HUDEP-2 (cell line): ENCODE measurements around the gene C13orf46.
"Not testable (repeated sequence)": the region's sequence is repeated elsewhere in the genome, so short reads cannot be mapped to it uniquely, and the experiment has no call there.

ENCODE experiments used
- DNase-seq, 76 experiments: peaks; one replicate each; lab custom pipeline; 2025; ENCODE audit not compliant: unreplicated experiment in 76 of 76; lab: John Stamatoyannopoulos, UW

The C13orf46 gene

DNA sequence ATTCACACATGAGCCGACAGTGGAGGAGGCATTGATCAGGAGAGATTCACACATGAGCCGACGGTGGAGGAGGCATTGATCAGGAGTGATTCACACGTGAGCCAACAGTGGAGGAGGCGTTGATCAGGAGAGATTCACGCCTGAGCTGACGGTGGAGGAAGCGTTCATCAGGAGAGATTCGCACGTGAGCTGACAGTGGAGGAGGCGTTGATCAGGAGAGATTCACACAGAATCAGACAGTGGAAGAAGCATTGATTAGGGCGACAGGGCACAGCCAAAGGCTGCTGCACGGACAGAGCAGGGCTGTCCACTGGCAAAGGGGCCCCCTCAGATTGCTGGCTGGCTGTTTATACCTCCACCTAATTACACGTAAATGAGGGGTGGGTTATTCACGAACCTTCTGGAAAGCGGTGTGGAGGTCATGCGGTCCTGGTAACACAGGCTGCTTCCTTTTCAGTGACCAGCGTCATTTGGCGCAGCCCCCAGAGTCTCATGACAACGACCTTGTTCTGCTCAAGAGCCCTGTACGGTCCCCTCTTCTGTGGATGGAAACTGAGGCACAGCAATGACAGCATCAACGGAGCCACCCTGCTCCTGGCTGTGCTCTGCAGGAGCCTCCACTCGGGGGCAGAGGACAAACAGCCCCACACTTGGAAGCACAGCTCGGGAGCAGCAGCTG, 59.4 kb downstream of the C13orf46 start:
- DNase-seq, result no peak

DNA sequence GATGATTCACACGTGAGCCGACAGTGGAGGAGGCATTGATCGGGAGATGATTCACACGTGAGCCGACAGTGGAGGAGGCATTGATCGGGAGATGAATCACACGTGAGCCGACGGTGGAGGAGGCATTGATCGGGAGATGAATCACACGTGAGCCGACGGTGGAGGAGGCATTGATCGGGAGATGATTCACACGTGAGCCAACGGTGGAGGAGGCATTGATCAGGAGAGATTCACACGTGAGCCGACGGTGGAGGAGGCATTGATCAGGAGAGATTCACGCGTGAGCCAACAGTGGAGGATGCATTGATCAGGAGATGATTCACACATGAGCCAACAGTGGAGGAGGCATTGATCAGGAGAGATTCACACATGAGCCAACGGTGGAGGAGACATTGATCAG, 60.0 kb downstream of the C13orf46 start:
- DNase-seq, result not testable (repeated sequence)

DNA sequence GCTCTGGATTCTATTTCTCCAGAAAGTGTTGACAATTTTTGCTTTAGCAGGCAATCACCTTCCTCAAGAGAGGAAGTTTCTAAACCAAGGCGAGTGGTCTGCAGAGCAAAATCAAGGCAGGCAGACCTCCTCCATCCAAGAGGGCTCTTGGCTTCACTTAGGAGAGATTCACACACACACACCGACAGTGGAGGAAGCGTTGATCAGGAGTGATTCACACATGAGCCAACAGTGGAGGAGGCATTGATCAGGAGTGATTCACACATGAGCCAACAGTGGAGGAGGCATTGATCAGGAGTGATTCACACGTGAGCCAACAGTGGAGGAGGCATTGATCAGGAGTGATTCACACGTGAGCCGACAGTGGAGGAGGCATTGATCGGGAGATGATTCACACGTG, 60.5 kb downstream of the C13orf46 start:
- not testable (repeated sequence) for DNase-seq

DNA sequence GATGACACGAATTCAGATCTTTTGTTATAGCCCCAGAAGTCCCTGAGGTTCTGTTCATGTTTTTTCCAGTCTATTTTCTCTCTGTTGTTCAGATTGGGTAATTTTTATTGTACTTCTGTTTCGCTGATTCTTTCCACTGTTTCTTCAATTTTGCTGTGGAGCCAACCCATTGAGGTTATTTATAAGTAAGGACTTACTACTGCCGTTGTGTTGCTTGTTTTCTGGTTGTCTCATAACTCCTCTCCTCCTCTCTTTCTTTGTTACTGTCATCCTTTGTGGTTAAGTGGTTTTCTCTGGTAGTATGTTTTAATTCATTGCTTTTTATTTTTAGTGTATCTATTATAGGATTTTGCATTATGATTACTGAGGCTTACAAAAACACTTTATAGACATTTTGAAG, 61.3 kb downstream of the C13orf46 start:
- DNase-seq, result no peak

DNA sequence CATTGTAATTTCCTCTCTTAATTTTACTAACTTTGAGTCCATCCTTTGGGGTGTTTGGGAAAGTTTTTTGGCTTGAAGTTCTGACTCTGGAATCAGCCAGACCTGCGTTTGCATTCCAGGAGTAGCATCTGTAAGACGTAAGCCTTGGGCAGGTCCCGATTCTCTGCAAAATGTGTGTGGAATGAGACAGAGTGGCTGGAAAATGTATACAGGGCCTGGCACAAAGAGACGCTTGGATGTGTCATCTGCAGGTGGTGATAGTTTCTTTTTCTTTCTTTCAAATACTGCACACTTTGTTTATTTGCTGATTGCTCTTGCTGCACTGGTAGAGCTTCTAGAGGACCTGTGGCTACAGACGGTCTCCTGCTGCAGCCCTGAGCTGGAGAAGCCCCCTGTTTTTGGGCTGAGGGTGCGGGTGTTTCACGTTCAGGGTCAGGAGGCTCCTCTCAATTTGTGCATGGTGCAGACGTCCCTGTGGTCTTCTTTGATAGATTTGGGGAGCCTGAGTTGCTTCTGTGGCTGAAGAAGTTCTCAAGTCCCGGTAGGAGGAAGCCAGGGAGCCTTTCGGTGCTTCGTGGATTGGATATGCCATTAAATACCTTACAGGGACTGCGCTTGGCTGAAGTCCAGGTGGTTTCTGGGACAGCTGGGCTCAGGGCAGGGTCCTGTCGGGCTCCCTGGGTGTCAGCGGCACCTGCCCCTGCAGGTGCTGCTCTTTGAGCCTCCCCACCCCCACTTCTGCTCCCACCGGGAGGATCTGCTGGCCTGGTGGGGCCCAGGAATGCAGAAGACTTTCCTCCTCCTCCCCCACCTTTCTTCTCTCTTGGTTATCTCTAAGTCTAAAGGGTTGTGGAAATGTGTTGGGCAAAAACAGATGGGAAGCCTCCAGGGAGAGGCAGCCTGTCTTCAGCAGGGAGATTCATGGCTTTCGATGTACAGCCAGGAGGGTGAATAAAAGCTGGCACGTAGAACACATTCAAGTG, 66.0 kb downstream of the C13orf46 start:
- no peak for DNase-seq

DNA sequence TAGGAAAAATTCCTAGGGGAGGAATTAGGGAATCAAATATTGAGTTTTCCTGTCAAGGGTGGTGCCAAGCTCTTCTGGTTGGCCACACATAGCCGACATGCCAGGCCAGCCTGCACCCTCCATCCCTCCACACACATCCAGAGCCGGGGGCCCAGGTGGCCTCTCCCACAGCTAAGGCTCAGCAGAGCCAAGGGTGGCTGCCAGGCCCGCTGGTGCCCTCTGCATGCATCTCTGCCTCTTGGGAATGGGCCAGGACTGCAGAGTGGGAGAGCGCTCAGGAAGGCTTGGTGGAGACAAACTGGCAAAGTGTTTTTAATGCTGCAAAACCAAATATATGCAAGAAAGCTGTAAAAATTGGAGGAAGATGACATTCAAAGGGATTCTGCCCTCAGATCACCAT, 67.3 kb downstream of the C13orf46 start:
- peak in 1 of 76 experiments; percentile 10 for DNase-seq

DNA sequence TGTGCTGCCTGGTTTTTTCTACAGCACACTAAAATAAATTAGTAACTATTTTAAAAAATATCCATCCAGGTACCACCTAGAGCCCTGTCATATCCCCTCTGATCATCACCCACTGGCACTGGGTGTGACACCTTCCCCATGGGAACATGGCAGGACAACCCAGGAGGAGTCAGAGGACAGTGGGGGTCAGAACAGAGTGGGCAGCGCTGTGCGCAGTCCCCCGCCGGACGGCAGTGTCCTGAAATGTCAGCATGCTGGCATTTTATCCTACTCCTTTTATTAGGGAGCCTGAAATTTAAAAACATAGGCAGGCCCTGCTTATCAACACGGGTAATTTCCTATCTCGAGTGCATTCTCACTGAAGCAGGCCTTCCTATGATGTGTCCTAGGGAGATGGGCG, 67.9 kb downstream of the C13orf46 start:
- no peak for DNase-seq

DNA sequence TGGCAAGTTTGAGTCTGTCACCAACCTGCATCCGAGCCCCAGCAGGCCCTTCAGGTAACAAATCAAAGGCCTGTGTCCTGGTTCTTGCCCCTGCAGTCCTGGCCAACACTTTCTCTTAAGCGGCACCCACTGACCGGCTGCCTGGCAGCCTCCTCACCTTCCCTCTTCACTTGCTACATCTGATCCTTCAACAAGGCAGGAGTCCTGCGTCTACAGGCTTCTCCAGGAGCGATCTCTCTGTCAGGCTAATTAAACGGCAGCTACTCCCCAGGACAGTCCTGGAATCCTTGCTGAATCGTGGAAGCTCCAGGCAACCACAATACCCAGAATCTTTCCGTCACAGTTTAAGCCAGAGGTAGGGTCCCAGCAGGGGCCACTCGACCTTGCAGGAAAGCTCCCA, 68.9 kb downstream of the C13orf46 start:
- no peak for DNase-seq

DNA sequence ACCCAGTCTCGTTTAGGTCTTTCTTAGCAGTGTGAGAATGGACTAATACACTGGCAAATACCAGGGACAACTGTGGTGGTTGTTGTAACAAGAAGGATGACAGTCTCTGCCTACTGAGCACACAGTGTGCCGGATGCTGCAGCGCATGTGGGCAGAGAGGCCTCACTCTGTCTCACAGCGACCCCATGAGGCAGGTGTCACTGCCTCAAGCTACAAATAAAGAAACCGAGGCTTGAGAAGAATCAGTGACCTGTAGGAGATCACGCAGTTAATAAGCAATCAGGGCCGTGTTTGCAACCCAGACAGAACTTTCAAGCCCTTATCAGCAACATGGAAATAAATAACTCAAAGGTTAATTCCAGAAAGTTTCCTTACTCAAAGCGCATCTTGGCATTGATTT, 69.5 kb downstream of the C13orf46 start:
- peak in 33 of 76 experiments; percentile 4 to 61 (median 27) for DNase-seq

DNA sequence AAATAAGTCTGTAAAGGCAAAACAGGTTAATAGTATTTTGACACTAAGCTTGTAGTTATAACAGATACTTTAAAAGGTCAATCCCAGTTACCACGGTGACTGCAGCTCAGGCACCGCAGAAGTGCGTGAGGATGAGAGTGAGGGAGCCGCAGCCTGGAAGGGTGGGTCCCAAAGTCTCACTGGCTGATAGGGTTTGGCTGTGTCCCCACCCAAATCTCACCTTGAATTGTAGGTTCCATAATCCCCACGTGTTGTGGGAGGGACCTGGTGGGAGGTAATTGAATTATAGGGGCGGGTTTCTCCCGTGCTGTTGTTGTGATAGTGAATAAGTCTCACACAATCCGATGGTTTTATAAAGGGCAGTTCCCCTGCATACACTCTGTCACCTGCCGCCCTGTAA, 70.0 kb downstream of the C13orf46 start:
- no peak for DNase-seq
